Fibroblast of the conjunctiva (primary cell): ENCODE measurements around the gene VPS13D.

Source experiments
- DNase-seq: peaks from one replicate; pipeline ENCODE4 v3.0.0-alpha.2; 2010; ENCODE audit warnings: low read depth

The VPS13D gene

GRCh38 chr1:12472798-12473551 lies 243.1 kb downstream of the VPS13D start:
- DNase-seq = no peak

GRCh38 chr1:12473596-12474362 lies 243.9 kb downstream of the VPS13D start:
- no peak for DNase-seq

GRCh38 chr1:12475101-12475500 lies 245.3 kb downstream of the VPS13D start:
- DNase-seq = no peak

- no peak for DNase-seq
Measured at GRCh38 chr1:12475530-12475934, 245.7 kb downstream of the VPS13D start.

- DNase-seq = no peak
Measured at GRCh38 chr1:12475947-12476346, 246.1 kb downstream of the VPS13D start.

- DNase-seq = no peak
Measured at GRCh38 chr1:12477314-12477713, 247.5 kb downstream of the VPS13D start.

GRCh38 chr1:12477936-12478611 lies 248.2 kb downstream of the VPS13D start:
- DNase-seq = peak; percentile 94

GRCh38 chr1:12478612-12478985 lies 248.8 kb downstream of the VPS13D start:
- no peak for DNase-seq

- no peak for DNase-seq
Measured at GRCh38 chr1:12479311-12479710, 249.5 kb downstream of the VPS13D start.

GRCh38 chr1:12480041-12480440 lies 250.2 kb downstream of the VPS13D start:
- no peak for DNase-seq

- DNase-seq = no peak
Measured at GRCh38 chr1:12480748-12481362, 251.0 kb downstream of the VPS13D start.

- no peak for DNase-seq
Measured at GRCh38 chr1:12481928-12482327, 252.1 kb downstream of the VPS13D start.

- DNase-seq = no peak
Measured at GRCh38 chr1:12482988-12483387, 253.2 kb downstream of the VPS13D start.

- DNase-seq = no peak
Measured at GRCh38 chr1:12485231-12486058, 255.6 kb downstream of the VPS13D start.

GRCh38 chr1:12486059-12486341 lies 256.2 kb downstream of the VPS13D start:
- no peak for DNase-seq

- no peak for DNase-seq
Measured at GRCh38 chr1:12486401-12487005, 256.7 kb downstream of the VPS13D start.

- DNase-seq = no peak
Measured at GRCh38 chr1:12487520-12487919, 257.7 kb downstream of the VPS13D start.

- no peak for DNase-seq
Measured at GRCh38 chr1:12488666-12489354, 259.0 kb downstream of the VPS13D start.

- DNase-seq = no peak
Measured at GRCh38 chr1:12490532-12491142, 260.8 kb downstream of the VPS13D start.

- no peak for DNase-seq
Measured at GRCh38 chr1:12491656-12492055, 261.8 kb downstream of the VPS13D start.
